IMR-90 (cell line): Measurements from ENCODE around the gene ACSL1. TPM values are rescaled to one million over a fixed set of nuclear protein-coding genes. Genes with fewer than 3 reads are reported as not detected.

ENCODE experiments used
- ATAC-seq: fragments of 200-7000 bp; cut with Tn5 transposase; 2 replicates; pipeline ENCODE4 v1.9.1; 2020; ENCODE audit warnings: low read depth, mild to moderate bottlenecking, moderate library complexity
- BruUV-seq: library from RNA; stranded (reverse); fragments of 400-500 nt; replicated peaks from 2 replicates; lab custom pipeline; 2021; lab: Mats Ljungman, UMichigan
- CTCF ChIA-PET: fragments of 300-600 bp; formaldehyde crosslinking; extraction: SDS; loops from one replicate; lab custom pipeline; 2021; ENCODE audit warnings: antibody characterized with exemption; lab: Yijun Ruan, JAX
- POLR2A ChIA-PET: fragments of 300-600 bp; sonication (Branson Sonifier 250); formaldehyde crosslinking; loops from one replicate; lab custom pipeline; 2022; ENCODE audit warnings: antibody characterized with exemption; ENCODE audit not compliant: unreplicated experiment; lab: Charles Lee
- DNase-seq: peaks from one replicate; pipeline ENCODE4 v3.0.0; 2013
- H2AFZ ChIP-seq: replicated peaks from 2 replicates; pipeline ENCODE3; 2013; ENCODE audit warnings: low read length, mild to moderate bottlenecking; ENCODE audit not compliant: poor library complexity
- H2AK5ac ChIP-seq: 2 replicates; pipeline ENCODE4 v1.6.1; 2013; ENCODE audit warnings: low read depth, low read length, inconsistent platforms
- H2AK9ac ChIP-seq: replicated peaks from 2 replicates; pipeline ENCODE3; 2013; ENCODE audit warnings: mild to moderate bottlenecking, low read depth, low read length, moderate library complexity; ENCODE audit not compliant: poor library complexity
- H2BK120ac ChIP-seq: 2 replicates; pipeline ENCODE4 v1.6.1; 2013; ENCODE audit warnings: low read depth, low read length, inconsistent platforms
- H2BK15ac ChIP-seq: 3 replicates; pipeline ENCODE4 v1.6.1; 2013; ENCODE audit warnings: low read depth, low read length, inconsistent platforms
- H2BK20ac ChIP-seq: 2 replicates; pipeline ENCODE4 v1.6.1; 2013; ENCODE audit warnings: low read depth, mild to moderate bottlenecking, inconsistent platforms, low read length, moderate library complexity
- H2BK5ac ChIP-seq: 2 replicates; pipeline ENCODE4 v1.6.1; 2013; ENCODE audit warnings: mild to moderate bottlenecking, low read depth, low read length, inconsistent platforms; ENCODE audit not compliant: poor library complexity, severe bottlenecking
- H3K14ac ChIP-seq: replicated peaks from 2 replicates; pipeline ENCODE4 v1.6.1; 2013; ENCODE audit warnings: low read depth, low read length, inconsistent platforms
- H3K18ac ChIP-seq: 2 replicates; pipeline ENCODE4 v1.6.1; 2013; ENCODE audit warnings: low read depth, low read length, control low read depth
- H3K23ac ChIP-seq: 2 replicates; pipeline ENCODE4 v1.6.1; 2013; ENCODE audit warnings: low read depth, low read length, inconsistent platforms
- H3K27ac ChIP-seq: 2 replicates; pipeline ENCODE4 v1.5.1; 2013; ENCODE audit warnings: mild to moderate bottlenecking, control low read depth, low read length; ENCODE audit not compliant: insufficient read depth
- H3K27me3 ChIP-seq: 2 replicates; pipeline ENCODE4 v1.6.1; 2013; ENCODE audit warnings: low read length; ENCODE audit not compliant: control insufficient read depth, insufficient read depth
- H3K36me3 ChIP-seq: 2 replicates; pipeline ENCODE4 v1.6.1; 2013; ENCODE audit warnings: low read length, mixed read lengths; ENCODE audit not compliant: control insufficient read depth, insufficient read depth
- H3K4ac ChIP-seq: 2 replicates; pipeline ENCODE4 v1.6.1; 2013; ENCODE audit warnings: low read depth, low read length, inconsistent platforms
- H3K4me1 ChIP-seq: 2 replicates; pipeline ENCODE4 v1.6.1; 2013; ENCODE audit warnings: low read length, mixed read lengths; ENCODE audit not compliant: control insufficient read depth, insufficient read depth
- H3K4me2 ChIP-seq: 2 replicates; pipeline ENCODE4 v1.6.1; 2013; ENCODE audit warnings: low read depth, mild to moderate bottlenecking, control low read depth, low read length, moderate library complexity
- H3K4me3 ChIP-seq: 2 replicates; pipeline ENCODE4 v1.5.1; 2013; ENCODE audit warnings: low read depth, mild to moderate bottlenecking, control low read depth, low read length, moderate library complexity; ENCODE audit not compliant: insufficient read depth
- H3K56ac ChIP-seq: 2 replicates; pipeline ENCODE4 v1.6.1; 2013; ENCODE audit warnings: low read length, inconsistent platforms; ENCODE audit not compliant: insufficient read depth; ENCODE audit errors: extremely low read depth
- H3K79me1 ChIP-seq, 2 experiments: 2 replicates each; pipeline ENCODE4 v1.6.1; 2013; ENCODE audit warnings: low read length in 2 of 2, inconsistent platforms in 1 of 2, low read depth in 1 of 2
- H3K9ac ChIP-seq: 2 replicates; pipeline ENCODE4 v1.6.1; 2013; ENCODE audit warnings: low read depth, low read length, control low read depth
- H3K9me1 ChIP-seq: 2 replicates; pipeline ENCODE4 v1.6.1; 2013; ENCODE audit warnings: low read length, inconsistent platforms; ENCODE audit not compliant: insufficient read depth
- H3K9me3 ChIP-seq: 2 replicates; pipeline ENCODE4 v1.6.1; 2013; ENCODE audit warnings: low read length; ENCODE audit not compliant: control insufficient read depth, insufficient read depth
- H4K20me1 ChIP-seq: 2 replicates; pipeline ENCODE4 v1.6.1; 2013; ENCODE audit warnings: low read length, inconsistent platforms; ENCODE audit not compliant: insufficient read depth
- H4K5ac ChIP-seq: 2 replicates; pipeline ENCODE4 v1.6.1; 2013; ENCODE audit warnings: mild to moderate bottlenecking, low read depth, low read length, control low read depth
- H4K8ac ChIP-seq, 2 experiments: 2 replicates each; pipeline ENCODE4 v1.6.1; 2013; ENCODE audit warnings: low read depth in 2 of 2, low read length in 2 of 2, control low read depth in 1 of 2, inconsistent platforms in 1 of 2
- H4K91ac ChIP-seq: 2 replicates; pipeline ENCODE4 v1.6.1; 2013; ENCODE audit warnings: low read depth, low read length, inconsistent platforms; ENCODE audit not compliant: insufficient read depth
- CHD1 ChIP-seq: IDR thresholded peaks from 2 replicates; pipeline ENCODE4 v1.6.1; 2012; ENCODE audit warnings: low read depth, low read length, improper control_type of control experiment
- FOS ChIP-seq: fragments of 150-350 bp; IDR thresholded peaks from 2 replicates; pipeline ENCODE4 v1.6.1; 2016; ENCODE audit warnings: low read depth, low read length
- MXI1 ChIP-seq: IDR thresholded peaks from 2 replicates; pipeline ENCODE4 v1.6.1; 2012; ENCODE audit warnings: low read depth, mild to moderate bottlenecking, low read length, moderate library complexity, borderline replicate concordance
- NFE2L2 ChIP-seq: fragments of 150-350 bp; IDR thresholded peaks from 2 replicates; pipeline ENCODE4 v1.6.1; 2016; ENCODE audit warnings: low read depth, mild to moderate bottlenecking, low read length
- RAD21 ChIP-seq: IDR thresholded peaks from 2 replicates; pipeline ENCODE4 v1.6.1; 2012; ENCODE audit warnings: low read length, improper control_type of control experiment
- RCOR1 ChIP-seq: IDR thresholded peaks from 2 replicates; pipeline ENCODE4 v1.6.1; 2012; ENCODE audit warnings: mild to moderate bottlenecking, low read length, improper control_type of control experiment; ENCODE audit not compliant: insufficient replicate concordance
- WGBS, 2 experiments: methylation state at CpG; one replicate each; pipeline versions ENCODE4 v1.1.5 to v1.1.7; 2013; ENCODE audit warnings: missing lambda C conversion rate in 2 of 2; ENCODE audit not compliant: insufficient read length in 1 of 2; ENCODE audit errors: extremely low coverage in 2 of 2; 5-methylcytosine and 5-hydroxymethylcytosine counted together
- dilution Hi-C: fragments of 300-500 bp; cut with HindIII; formaldehyde crosslinking; loops from one replicate; pipeline ENCODE4 v1.14.3; 2018; ENCODE audit warnings: low sequenced_read_pairs; ENCODE audit not compliant: unreplicated experiment
- in situ Hi-C: fragments of 300-500 bp; cut with MboI; formaldehyde crosslinking; loops from 3 replicates; pipeline ENCODE4 v1.14.3; 2019; ENCODE audit warnings: low sequenced_read_pairs, inconsistent platforms, mixed read lengths
- intact Hi-C: fragments of 100-400 bp; cut with micrococcal nuclease; formaldehyde crosslinking; loops from 2 replicates; pipeline ENCODE4 v1.10.0; 2022
- polyA plus RNA-seq, 3 experiments: library from polyadenylated mRNA; depleted of rRNA; stranded (reverse); fragments of >200 nt; gene quantifications; 2 replicates each; pipeline ENCODE4 v1.2.3, GENCODE V29; 2012; ENCODE audit warnings: low replicate concordance in 1 of 3
- total RNA-seq: library from RNA; depleted of rRNA; stranded (reverse); fragments of >200 nt; gene quantifications from 2 replicates; pipeline ENCODE4 v1.2.3, GENCODE V29; 2012

ACSL1 gene
- total and polyA plus RNA-seq, 2 of the 4 experiments (the other 2 are of a cell fraction), result 14.4 to 26.0 TPM

GRCh38 chr4:184748251-184748652, 77.5 kb downstream of the ACSL1 start:
- peaks cover 4% of the 10 kb centered on the region; the same call in 1 of the 2 replicates for H3K4me1 ChIP-seq
- H3K56ac ChIP-seq, result no peak overlapping the region
- H3K79me1 ChIP-seq, result no peaks in the 10 kb centered on the region
- H3K36me3 ChIP-seq, result no peaks in the 10 kb centered on the region
- no peak overlapping the region for H4K91ac ChIP-seq
- no peak overlapping the region for H3K23ac ChIP-seq
- in situ Hi-C loops, result loop anchor here (10.0 kb wide), 1 partner anchor 257 kb away; no protein-coding TSS in a partner anchor
- H4K5ac ChIP-seq, result no peak overlapping the region
- no peak overlapping the region for H2BK120ac ChIP-seq
- H2BK15ac ChIP-seq, result no peak overlapping the region
- H3K14ac ChIP-seq, result no peak overlapping the region
- H3K9ac ChIP-seq, result no peak overlapping the region
- no peak overlapping the region for H2AK9ac ChIP-seq
- ChIA-PET CTCF (no interaction called here), POLR2A (no interaction called here)
- peak overlapping the region; percentile 28 for H2AFZ ChIP-seq
- no peaks in the 10 kb centered on the region for H4K20me1 ChIP-seq
- no TSS peak for BruUV-seq
- no peak overlapping the region for H2AK5ac ChIP-seq
- intact Hi-C loops, result loop anchor here (5.0 kb wide), 2 partner anchors 79 to 101 kb away; partner anchors contain the start of genes ACSL1, CASP3 and PRIMPOL
- H3K4ac ChIP-seq, result no peak overlapping the region
- no peak overlapping the region for H3K4me2 ChIP-seq
- H3K4me3 ChIP-seq, result no peak overlapping the region
- H3K9me1 ChIP-seq, result no peaks in the 10 kb centered on the region
- WGBS, 2 experiments, result 56% methylated on average over 4 of the region's 8 CpGs; no CpG with 5 or more reads in 1 of the 2 experiments
- H4K8ac ChIP-seq, result no peak overlapping the region
- no peak overlapping the region for H3K18ac ChIP-seq
- H3K27me3 ChIP-seq, result no peaks in the 10 kb centered on the region; the same call in 1 of the 2 replicates
- DNase-seq (no peak), ATAC-seq (no peak)
- no peak for TF ChIP-seq CHD1
- no peak for TF ChIP-seq RAD21
- no peak for TF ChIP-seq MXI1
- TF ChIP-seq RCOR1, result no peak
- no peak for TF ChIP-seq FOS
- no peak for TF ChIP-seq NFE2L2
- no peak overlapping the region for H2BK20ac ChIP-seq
- no peak overlapping the region for H2BK5ac ChIP-seq
- dilution Hi-C loops, result no loop called here
- H3K27ac ChIP-seq, result no peak overlapping the region
- no peaks in the 10 kb centered on the region for H3K9me3 ChIP-seq
